DMS114 treated with DMSO at 0.1 percent for 48 hours (cell line): ENCODE data around the gene FRYL.
"Not testable (repeated sequence)": the region's sequence is repeated elsewhere in the genome, so short reads cannot be mapped to it uniquely, and the experiment has no call there.

Source experiments
- DNase-seq: peaks from one replicate; lab custom pipeline; 2025; ENCODE audit not compliant: unreplicated experiment; lab: John Stamatoyannopoulos, UW

The FRYL gene

DNA sequence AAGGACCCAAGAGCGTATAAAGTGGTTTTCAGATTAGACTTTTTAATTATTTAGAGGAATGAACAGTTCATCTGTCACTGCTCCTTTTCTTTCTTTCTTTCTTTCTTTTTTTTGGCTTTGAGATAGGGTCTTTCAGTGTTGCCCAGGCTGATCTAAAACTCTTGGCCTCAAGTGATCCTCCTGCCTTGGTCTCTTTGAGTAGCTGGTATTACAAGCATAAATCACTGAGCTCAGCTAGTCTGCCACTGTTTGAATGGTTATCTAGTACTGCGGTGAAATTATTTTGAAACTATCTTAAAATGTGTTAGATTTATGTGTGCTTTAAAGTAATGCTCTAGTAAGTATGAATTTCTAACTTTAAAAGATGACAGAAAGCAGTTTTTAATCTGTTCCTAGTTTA lies 6.5 kb upstream of the FRYL start:
- DNase-seq: no peak

DNA sequence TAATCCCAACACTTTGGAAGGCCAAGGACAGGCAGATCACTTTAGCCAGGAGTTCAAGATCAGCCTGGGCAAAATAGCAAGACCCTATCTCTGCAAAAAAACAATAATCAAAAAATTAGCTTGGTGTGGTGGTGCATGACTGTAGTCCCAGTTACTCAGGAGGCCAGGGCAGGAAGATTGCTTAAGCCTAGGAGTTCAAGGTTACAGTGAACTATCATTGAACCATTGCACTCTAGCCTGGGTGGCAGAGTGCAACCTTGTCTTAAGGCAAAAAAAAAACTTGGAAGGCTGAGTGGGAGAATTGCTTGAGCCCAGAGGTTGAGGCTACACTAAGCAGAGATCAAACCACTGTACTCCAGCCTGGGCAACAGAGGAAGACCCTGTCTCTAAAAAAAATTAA lies 5.2 kb upstream of the FRYL start:
- no peak for DNase-seq

DNA sequence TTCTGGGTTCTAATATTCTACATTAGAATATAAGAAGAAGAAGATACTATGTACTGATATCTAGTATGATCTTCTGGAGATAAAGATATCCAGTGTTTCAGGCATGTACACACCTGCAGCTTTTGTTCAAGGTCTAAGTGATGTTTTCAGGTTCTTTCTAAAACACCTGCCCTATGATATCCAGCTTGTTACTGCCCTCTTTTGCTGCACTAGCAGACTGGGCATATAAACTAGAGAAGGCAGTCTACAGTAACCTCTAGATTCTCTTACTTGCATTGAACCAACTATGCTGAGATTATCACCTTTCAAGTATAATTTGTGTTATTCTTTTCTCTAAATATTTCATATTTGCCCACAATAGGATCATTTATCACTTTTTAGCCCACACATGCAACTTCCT lies 1.9 kb upstream of the FRYL start:
- no peak for DNase-seq

DNA sequence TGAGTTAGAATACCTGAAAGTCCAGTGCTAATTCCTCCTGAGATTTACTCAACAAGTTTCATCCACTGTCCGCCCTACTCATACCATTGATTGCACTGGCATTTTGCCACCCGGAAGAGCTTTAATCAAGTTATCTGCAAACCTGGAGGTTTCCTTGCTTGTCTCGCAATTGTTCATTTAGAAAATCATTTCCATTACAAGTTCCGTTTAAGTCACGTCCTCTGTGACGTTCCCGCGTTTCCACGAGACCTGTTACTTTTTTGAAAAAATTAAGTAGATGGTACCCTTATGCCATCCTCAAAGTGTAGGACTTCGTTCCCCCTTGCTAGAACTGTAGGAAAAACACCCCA lies 761 bp upstream of the FRYL start:
- no peak for DNase-seq

DNA sequence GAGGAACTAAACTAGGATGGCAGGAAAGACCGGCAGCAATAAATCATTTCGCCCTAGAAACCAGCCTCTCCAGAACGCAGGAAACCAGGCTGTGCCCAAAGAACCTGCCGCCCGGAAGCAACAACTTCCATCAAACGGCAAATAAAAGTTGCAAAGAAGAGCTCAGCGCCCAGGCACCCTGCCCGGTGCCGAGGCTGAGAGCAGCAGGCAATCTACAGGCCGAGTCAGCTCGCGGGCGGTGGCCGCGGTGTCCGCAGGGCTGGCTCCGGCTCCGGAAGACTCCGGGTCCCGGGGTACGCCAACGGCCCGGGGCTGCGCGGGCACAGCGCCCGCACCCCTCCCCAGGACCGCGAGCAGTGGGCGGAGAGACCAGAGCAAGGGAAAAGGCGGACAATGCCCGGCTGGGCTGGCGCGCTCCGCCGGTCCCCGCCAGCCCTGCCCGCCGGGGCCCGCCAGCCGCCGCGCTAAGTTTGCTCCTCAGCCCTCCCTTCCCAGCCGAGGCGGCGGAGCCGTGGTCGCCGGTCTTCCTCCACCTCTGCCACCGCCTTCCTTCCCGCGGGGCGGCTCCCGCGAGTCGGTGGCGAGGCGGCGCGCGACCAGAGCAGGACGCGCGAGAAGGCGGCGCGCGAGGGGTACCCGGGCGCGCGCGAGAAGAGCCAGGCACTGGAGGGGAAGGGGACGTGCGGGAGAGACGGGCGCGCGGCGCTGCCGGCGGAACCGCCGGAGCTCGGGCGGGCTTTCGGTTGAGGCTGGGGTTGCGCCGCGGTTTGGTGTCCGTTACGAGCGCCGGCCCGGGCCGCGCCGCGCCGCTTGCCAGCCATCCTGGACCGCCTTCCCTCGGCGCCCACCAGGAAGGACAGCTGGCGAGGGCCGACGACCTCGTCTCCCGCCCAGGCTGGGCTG lies 733 bp downstream of the FRYL start:
- peak; percentile 41 for DNase-seq

DNA sequence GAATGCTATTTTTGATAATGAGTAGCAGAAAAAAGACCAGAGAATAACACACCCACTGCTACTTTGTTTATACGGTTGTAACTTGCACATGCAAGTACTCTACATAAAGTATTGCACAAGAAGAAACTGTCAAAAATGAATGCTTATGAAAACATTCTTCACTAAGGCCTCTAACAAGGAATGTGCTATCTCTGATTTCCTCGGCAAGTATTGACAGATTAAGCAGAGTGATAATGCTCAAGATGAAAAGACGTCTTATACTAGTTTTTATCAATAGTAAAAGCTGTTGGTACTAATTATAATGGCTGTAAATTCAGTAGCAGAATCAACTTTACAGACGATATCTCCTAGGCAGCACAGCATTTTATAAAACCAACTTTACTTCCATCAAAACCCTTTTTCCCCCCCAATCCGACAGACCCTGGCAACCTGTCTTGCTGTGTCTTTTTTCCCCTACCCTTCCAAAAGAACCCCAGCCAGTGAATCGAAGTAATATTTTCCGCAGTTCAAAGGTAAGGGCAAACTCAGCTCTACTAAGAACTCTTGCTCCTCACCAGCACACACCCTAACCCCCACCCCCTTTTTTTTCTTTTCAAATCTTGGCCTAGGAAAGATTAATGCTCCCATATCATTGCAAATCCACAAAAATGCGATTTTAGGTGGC lies 1.5 kb downstream of the FRYL start:
- no peak for DNase-seq

DNA sequence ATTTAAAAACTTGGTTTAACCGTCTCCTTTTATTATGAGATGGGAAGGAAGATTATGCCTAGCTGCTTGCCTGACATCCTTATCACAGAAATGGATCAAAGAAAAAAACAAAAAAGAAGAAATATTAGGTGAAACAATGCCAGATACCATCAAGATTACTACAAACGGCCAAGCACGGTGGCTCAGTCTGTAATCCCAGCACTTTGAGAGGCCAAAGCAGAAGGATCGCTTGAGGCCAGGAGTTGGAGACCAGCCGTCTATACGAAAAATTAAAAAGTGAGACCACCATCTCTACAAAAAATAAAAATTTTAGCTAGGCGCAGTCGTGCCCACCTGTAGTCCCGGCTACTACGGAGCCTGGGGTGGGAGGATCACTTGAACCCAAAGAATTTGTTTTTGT lies 2.3 kb downstream of the FRYL start:
- no peak for DNase-seq

DNA sequence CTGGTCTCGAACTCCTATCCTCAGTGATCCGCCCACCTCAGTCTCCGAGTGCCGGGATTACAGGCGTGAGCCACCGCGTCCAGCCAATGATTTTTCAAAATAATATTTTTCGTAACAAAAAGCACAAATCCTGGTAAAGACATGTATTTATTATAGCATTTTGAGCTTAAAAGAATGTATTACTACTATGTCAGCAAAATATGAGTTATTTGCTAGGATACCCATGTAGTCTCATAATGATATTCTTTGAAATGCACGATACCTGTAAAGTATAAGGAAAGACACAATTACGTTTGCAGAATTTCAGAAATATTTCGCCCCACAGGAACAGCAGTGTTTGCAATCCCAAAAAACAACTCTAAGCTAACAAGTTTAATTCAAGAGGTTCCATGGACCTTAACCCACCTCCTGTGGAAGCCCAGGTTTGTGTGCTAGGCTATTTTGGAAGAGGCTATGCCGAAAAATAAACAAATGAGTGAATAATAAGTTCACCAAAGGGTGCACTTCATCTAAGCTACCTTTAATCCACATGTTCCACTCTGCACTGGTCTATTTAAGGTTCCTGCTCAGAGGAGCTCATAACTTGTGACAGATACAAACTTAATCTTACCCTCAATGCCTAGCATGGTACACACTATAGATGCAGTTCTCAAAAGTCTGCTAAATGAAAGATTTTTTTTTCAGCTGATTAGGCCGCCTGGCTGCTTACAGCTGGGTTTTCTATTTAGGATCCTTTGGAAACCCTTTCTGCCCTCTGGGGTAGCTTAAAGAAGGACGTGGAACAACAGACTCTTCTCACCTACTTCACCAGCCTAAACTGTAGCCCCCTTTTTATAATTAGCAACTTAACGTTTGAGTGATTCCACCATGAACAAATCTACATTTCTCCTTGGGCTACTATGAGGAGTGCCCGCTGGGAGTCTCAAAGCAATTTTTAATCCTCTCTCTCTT lies 5.0 kb downstream of the FRYL start:
- no peak for DNase-seq

DNA sequence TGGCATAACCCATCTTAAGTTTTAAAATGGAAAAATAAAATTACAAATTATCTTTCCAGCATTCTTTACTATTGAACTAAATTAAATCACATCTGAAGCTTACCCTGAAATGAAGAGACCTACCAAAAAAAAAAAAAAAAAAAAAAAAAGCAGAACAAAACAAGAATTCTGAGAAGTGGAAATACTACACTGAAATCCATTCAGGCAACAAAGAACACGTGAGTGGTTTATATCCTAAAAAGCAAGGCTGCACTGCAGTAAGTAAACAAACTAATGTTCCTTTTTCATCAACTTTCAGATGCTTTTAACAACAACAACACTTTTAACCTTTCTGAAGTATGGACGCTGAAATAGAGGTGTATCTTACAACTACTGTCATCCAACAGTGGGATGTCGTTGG lies 7.5 kb downstream of the FRYL start:
- DNase-seq: no peak

DNA sequence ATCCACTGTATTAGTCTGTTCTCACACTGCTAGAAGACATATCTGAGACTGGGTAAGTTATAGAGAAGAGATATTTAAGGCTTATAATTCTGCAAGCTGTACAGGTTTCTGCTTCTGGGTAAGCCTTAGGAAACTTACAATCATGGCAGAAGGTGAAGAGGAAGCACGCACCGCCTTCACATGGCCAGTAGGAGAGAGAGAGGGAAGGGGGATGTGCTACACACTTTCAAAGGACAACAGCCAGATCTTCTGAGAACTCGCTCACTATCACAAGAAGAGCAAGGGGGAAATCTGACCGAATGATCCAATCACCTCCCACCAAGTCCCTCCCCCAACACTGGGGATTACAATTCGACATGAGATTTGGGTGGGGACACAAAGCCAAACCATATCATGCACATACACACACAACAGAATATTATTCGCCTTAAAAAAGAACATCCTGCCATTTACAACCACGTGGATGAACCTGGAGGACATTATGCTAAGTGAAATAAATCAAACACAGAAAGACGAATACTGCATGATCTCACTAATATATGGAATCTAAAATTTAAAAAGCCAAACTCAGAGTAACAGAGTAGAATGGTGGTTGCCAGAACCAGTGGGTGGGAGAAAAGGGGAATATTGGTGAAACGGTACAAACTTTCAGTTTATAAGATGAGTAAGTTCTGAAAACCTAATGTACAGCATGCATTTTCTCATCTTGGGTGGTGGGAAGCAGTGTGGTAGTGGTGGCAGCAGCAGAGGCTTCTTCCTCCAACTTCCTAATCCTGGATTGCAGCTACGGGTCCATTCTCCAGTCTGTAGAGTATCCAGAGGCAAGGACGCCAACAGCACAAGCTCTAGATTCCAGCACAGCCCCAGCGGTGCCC lies 12.8 kb downstream of the FRYL start:
- DNase-seq: no peak

DNA sequence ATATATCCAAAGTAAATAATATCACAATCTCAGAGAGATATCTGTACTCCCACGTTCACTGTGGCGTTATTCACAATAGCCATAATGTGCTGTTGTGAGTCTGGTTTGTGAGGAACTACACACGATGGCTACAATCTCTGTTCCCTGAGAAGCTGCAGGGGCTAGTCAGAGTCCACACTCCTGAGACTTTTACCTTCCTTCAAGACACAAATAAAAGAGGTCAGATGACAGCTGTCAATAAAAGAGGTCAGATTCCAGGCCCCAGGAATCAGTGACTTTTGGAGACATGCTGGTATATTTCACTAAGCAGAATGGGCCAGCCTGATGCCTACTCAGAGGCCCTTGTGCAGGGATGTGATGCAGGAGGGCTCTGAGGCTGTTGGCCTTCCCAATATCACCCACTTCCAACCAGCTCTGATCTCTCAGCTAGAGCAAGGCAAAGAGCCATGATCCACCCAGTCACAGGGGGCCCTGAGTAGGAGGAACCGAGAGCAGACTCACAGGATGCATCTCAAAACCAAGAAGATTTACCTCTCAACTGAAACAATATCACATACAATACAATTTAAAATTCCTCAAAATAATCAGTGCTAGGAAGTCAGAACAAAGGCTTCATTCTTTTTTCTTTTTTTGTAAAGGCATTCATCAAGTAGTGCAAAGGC lies 13.8 kb downstream of the FRYL start:
- no peak for DNase-seq

DNA sequence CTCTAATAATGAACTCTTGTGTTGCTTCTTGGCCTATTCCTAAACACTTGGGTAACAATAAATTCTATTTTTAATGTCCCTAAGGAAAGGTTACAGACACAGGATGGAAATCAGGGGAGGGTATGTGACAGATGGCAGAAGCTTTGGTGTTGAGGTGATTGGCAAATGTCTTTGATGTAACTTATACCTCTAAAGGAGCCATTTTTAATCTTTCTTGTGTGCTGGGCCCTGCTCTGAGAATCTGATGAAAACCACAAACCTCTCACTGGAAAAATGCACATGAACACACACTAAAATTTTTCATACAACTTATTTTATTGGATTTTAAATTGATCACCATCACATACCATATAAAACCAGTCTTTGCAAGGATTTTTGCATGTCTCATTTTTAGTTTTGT lies 17.7 kb downstream of the FRYL start:
- no peak for DNase-seq

DNA sequence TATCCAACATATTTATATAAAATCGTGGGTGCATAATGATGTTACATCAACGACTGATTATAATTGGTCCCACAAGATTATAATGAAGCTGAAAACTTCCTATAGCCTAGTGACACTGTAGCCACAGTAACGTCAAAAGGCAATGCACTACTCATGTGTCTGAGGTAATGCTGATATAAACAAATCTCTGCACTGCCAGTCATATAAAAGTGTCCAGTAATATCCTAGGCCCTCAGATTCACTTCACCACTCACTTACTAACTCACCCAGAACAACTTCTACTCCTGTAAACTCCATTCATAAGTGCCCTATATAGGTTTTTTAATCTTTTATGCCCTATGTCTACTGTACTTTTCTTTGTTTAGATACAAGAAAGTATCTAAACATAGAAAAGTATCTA lies 18.8 kb downstream of the FRYL start:
- no peak for DNase-seq

DNA sequence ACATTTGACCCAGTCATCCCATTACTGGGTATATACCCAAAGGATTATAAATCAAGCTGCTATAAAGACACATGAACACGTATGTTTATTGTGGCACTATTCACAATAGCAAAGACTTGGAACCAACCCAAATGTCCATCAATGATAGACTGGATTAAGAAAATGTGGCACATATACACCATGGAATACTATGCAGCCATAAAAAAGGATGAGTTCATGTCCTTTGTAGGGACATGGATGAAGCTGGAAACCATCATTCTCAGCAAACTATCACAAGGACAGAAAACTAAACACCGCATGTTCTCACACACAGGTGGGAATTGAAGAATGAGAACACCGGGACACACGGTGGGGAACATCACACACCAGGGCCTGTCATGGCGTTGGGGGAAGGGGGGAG lies 21.4 kb downstream of the FRYL start:
- not testable (repeated sequence) for DNase-seq

DNA sequence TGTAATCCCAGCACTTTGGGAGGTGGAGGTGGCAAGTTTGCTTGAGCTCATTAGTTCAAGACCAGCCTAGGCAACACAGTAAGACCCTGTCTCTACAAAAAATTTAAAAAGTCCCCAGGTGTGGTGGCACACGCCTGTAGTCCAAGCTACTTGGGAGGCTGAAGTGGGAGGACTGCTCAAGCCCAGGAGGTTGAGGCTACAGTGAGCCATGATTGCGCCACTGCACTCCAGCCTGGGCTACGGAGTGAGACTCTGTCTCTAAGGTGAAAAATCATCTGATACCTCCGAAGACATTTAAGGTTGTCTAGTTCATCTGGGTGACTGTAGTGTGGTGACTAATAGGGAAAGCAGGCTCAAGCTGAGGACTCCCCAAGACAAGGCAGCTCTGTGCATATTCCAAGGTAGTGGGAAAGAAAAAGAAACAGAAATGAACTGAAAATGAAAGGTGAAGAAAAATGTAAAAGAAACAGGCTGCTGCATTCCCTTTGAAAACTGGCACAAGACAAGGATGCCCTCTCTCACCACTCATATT lies 23.3 kb downstream of the FRYL start:
- no peak for DNase-seq

DNA sequence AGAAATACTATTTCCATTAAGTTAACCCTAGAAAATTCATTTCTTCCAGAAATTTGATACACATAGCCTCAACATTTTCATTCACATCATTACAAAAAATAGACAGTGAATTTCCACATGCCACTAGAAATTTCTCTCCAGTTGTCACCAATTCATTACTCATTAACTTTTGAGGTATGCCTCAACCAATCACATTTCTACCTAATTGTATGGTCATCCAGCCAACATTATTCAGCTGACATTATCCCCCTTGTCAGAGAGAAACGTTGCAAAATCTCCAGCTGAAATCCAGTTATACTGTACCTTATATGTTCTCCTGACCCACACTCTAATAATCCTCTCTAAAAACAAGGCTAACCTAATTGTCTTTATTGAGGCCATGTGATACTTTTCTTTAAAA lies 24.8 kb downstream of the FRYL start:
- DNase-seq: no peak

DNA sequence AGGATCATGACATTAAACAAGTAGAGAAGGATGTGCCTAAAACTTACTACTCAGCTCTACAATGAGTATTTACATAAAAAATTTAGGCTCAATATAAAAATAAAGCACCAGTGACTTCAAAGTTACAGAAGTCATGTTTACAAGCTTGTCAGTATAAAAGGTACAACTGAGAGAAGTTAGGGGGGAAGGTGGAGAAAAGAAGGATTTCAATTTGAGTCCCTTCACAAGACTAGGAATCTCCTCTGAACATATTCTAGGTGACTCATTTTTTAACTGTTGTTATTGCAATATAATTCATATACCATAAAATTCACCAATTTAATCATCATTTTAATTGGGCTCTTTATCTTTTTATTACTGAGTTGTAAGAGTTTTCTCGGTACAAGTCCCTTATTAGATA lies 26.9 kb downstream of the FRYL start:
- no peak for DNase-seq

DNA sequence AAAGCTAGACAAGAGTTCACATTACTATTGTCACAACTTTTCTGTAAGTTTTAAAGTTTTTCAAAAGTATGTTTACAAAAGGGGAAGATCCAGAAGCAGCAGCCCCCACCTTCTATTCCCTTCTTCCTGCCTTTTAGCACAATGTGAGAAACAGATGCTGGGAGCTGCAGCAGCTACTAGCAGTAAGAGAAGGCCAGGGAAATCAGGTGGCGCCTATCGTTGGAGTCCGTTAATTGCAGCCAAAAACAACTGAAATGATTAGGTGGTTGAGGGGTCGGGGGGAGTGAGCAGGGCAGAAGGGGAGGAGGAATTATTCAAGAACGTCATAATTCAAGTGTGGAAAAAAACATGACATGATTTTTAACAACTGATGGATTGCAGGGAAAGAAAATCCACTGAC lies 27.4 kb downstream of the FRYL start:
- DNase-seq: no peak

DNA sequence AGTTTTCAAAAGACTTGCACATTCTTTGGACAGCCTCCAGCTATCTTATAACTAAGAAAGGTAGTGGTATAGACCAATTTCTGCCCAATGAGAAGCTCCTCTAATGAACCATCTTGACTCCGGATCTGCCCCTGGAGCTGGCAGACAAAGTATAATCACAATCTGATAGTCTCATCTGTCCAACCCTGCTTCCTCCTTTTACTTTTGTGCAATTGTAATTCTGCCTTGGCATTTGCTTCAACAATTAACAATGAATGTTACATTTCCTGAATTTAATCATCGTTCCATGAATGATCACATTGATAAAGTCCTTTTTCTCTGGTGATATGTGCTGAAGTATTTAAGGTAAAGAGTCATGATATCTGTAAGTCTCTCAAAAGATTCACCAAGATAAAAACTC lies 27.8 kb downstream of the FRYL start:
- DNase-seq: no peak
